ENCODE measurements around the gene ARL6.
"Not testable (repeated sequence)": the region's sequence is repeated elsewhere in the genome, so short reads cannot be mapped to it uniquely, and the experiment has no call there.

The ARL6 gene

DNA sequence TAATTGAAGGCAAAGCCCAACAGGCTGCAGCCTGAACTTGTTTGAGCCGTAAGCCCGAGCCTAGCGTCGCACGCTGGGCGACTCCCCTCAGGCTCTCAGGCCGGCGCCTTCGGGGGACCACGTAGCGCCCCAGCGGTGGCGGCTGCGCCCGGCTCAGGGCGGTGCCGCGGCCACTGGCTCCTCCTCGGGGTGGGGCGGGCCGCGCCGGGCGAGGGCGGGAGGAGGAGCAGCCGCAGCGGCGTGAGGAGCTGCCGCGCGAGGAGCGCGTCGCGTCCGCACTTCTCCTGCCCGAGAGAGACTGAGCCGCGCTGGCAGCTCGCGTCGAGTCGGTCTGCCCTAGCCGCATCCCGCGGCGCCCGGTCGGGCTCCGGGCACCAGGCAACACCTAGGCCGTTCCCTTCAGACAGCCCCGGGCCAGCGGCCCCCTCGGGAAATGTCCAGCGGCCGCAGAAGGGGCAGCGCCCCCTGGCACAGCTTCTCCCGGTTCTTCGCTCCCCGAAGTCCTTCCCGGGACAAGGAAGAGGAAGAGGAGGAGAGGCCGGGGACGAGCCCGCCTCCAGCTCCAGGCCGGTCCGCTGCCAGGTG lies 57.3 kb downstream of the ARL6 start, which contains the start of gene CRYBG3:
TSS of gene CRYBG3 (plus strand) at position 238 of the 585 bp plus-strand sequence. CDS start at position 434, 196 bp downstream.
- peak; percentile 87 for DNase-seq (ENCODE audit: low spot score)

DNA sequence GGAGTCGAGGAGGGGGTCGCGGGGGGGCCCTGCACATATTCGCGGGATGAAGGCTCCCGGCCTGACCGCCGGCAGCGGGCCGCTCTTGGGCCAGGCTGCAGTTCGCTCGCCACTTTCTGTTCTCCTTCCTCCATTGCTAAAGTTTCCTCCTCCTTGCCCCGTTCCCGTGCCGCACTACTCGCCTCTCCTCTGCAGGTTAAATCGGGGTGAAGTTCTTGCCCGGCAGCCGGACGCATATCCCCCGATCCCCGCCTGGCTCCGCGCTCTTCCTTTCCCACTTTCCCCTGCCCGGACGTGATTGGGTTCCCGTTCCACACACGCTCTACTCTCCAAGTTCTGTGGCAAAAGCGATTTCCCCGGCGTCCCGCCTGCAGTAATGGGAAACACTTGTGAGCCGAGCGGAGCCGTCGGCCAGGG lies 57.8 kb downstream of the ARL6 start:
- peak; percentile 65 for DNase-seq (ENCODE audit: low spot score)

DNA sequence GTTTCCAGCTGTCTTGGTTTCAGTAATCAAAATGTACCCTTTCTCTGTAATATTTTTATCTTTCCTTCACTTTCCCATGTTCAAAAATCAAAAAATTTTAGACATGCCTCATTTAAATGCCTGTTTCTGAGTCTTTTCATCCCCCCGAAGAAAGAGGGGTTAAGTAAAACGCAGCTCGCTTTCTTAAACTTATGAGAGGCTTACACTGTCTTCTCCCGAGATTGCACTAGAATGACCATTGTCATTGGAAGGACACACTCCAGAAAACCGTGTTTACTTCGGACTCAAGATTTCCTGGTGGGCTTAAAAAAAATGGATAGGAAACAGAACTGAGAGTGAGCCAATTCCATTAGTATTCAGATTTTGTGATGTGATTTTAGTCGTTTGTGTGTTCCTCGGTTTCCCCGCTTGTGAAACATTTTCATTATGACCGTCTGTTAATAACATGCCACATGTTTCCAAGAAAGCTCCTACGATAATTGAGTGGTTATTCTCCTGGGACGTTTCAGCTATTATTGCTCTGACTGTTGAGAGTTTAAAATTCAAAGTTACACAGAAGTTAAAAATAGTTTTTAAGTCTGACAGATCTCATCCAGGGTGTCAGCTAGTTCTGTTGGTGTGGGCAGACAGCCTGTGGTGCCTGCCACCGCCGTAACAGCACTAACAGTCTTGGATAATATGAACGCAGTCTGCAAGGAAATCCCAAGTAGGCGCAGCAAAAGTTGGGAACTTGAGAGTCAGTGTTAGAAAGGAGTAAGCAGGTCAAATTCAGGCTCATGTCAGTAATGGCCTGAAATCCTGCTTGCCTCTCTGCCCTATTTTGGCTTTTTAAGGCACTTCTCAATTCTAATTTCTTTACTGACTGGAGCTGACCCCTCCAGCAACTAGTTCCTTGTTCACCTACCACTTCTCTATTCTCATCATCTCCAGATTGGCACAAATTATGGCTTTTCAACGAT lies 58.8 kb downstream of the ARL6 start:
- DNase-seq (ENCODE audit: low spot score): no peak

DNA sequence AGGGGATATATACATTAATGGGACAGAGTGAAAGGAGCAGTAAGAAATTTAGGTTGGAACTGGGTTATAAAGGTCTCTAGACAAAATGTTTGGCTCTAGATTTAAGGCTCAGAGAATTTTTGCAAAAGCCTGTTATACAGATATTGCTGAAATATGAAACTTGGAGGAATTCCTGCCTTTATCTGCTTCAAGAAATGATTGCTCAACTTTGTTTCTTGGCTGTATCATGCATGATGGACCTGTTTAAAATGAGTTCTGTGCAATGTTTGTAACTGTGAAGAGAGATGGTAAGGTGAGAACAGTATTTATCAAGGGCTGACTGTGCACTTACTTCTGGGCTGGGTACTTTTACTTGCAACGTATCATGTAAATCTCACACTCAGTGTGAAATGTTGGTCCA lies 60.5 kb downstream of the ARL6 start:
- no peak for DNase-seq (ENCODE audit: low spot score)

DNA sequence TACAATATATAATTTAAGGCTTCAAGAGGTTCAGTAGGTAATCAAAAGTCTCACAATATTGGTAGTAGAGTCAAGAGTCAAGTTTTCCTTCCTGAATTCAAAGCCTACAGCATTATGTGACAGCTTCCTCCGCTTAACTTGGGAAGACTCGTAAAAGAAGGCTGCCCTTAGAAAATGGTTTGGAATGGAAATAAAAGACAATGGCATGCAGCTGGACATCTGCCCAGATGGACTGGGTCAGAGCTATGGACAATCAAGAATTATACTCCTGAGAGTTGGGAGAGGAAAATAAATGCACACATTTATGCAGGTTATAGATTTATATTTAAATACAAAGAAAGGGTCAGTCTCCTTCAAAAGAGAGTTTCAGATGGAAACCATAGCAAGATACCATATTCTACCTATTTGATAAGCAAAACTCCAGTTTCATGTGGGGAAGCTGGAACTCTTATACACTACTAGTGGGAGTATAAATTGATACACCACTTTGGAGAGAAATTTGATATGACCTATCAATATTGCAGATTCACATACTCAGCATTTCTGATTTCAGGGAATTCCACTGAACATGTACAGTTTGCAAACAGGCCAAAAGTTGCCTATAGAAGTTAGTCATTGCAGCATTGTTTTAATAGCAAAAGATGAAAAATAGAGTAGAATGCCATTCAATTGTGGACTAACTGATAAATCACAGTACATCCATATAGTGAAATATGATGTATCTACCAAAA lies 63.3 kb downstream of the ARL6 start:
- no peak for DNase-seq (ENCODE audit: low spot score)

DNA sequence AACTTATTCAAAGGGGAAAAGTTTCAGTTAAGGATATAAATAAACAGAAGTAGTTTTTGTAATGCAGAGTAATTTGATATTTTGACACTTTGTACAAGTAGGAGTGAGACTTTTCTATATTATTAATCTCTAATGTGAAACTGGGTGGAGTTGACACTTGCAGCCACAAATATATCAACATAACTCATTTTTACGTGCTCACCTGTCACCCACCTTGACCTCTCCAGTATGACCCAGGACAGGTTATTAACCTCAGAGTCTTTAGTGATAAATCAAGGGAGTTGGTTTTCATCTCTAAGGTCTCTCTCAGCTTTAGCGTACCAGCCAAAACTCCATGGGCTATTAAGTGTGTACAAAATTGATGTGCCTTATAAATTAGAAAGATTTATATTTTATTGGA lies 64.6 kb downstream of the ARL6 start:
- DNase-seq (ENCODE audit: low spot score): no peak

DNA sequence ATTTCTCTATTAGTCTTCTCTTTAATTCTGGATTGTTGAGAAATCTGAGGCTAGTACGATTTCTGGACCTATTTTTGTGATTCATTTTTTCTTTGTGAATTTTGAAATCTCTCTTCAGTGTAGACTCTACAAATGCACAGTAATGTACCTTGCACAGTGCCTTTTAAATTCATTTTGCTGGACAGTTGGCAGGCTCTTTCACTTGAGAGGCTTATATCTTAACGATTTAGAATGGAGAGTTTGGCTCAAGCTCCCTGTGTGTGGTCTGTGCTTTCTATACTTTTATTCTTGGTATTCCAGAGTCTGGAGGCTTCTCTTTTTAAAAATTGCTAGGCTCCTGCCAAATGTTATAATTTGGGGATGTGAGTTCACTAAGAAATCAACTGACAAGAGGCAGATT lies 66.1 kb downstream of the ARL6 start:
- DNase-seq (ENCODE audit: low spot score): no peak

DNA sequence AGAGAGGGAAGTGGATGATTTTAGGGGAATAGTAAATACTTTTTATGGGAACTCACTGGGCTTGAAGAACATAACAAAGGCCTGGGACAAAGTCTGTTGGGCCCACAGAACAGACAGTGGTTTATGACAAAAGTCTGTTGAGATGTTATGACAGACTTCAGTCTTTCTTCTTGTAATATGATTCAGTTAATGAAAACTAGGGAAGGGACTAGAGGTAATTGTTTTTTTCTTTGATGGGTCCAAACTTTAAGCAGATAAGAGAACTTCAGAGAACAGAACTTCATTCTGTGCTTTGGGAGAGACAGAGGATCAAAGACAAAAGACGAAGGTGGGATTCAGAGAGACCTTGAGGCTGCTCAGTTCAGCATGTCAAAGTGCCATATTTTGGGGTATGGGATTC lies 66.6 kb downstream of the ARL6 start:
- DNase-seq (ENCODE audit: low spot score): no peak

DNA sequence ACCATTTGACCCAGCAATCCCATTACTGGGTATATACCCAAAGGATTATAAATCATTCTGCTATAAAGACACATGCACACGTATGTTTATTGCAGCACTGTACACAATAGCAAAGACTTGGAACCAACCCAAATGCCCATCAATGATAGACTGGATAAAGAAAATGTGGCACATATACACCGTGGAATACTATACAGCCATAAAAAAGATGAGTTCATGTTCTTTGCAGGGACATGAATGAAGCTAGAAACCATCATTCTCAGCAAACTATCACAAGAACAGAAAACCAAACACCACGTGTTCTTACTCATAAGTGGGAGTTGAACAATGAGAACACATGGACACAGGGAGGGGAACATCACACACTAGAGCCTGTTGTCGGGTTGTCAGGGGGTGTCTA lies 68.6 kb downstream of the ARL6 start:
- not testable (repeated sequence) for DNase-seq (ENCODE audit: low spot score)

DNA sequence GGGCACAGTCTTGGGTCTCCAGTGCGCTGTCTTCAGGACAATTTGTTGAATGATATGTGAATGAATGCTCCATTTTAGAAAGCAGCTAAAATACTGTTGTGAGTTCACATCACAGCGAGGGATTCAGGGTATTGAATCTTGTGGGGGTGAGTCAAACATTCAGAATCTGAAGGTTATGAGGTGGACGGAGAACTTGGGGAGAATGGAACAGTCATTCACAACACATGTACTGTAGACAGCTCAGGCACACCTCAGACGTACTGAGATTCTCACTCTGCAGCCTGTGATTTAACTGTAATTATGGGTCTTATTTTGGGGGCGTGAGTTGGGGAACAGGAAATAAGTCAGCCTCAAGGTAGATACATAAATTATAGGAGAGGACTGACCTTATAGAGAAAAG lies 71.2 kb downstream of the ARL6 start:
- DNase-seq (ENCODE audit: low spot score): no peak

DNA sequence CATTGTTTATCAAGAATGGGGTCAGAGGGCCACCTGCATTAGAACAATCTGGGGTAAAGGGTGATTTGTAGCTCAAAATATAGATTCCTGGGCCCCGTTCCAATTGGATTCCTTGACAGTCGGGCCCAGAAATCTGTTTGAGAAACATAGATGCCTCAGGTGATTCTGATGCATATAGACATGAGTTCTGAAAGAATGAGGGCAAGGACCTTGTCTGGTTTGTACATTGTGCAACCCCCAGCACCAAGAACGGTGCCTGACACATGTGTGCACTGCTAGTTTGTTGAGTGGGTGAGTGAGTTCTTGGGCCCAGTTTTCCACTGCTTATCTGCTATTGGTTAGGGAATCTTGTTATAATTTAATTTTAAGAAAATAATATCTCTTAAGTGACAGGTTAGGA lies 73.8 kb downstream of the ARL6 start:
- DNase-seq (ENCODE audit: low spot score): no peak

DNA sequence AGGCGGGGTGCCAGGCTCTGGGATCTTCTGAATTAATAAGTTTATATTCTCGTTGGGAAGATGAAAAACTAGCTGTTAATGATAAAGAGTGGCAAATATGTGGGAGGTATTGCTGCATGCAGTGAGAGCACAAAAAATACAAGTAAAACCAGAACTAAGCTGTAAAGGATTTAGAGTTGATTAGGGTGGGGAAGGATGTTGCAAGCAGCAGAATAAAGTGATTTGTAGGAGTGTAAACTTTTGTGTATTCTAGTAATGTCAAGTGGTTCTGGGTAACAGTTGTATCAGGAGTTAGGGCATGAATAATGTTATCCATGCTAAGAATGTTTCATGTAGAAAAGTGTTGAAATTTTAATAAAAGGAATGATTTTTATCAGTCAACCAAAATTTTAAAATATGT lies 75.4 kb downstream of the ARL6 start:
- no peak for DNase-seq (ENCODE audit: low spot score)

DNA sequence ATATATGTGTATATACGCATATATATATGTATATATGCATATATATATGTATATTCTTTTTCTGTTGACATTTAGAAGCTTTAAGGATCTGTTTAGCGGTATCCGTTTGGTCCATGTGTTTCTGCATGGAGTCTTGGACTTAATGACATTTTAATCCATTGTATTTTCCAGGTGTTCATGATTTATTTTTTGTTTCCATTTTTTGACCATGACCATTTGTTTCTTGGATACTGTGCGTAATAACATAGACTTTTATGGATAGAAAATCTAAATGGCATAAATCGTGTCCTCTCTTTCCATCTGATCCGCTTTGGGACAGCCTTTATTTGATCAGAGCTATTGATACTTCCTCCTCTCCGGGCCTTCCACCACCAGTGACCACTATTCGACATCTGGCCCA lies 76.7 kb downstream of the ARL6 start:
- DNase-seq (ENCODE audit: low spot score): no peak

DNA sequence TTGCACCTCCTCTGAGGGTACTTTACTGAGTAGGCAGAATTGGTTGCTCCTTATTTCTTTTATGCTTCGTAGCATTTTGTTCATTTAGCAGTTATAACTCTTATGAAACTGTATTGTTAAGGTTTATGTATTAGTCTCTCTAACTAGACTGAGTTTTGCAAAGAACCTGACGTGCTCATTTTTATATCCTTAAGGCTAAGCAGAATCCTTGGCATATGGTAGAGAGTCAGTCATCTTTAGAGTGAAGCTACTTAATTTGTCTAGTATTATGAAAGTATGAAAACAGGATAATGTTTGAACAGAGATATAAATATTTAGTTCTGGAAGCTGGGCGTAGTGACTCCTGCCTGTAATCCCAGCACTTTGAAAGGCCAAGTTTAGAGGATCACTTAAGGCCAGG lies 77.4 kb downstream of the ARL6 start:
- DNase-seq (ENCODE audit: low spot score): no peak

DNA sequence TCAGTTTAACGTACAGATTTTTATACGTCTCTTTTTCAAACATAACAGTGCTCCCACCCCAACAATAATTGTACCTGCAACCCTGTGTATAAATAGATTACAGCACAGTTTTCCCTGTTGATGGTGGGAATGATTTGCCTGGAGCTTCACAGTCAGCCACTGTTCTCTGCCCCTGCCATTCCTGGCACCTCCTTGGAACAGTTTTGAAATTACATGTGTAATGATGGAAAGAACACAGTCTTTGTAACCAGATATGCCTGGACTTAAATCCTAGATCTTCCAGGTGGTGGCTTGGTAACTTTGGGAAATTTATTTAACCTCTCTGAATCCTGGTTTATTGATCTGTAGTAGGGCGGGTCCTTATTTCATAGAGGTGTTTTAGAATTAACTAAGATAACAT lies 84.2 kb downstream of the ARL6 start:
- DNase-seq (ENCODE audit: low spot score): no peak
